SK-N-SH (cell line): Measurements from ENCODE around the gene ATP8A2. TPM values are rescaled to one million over a fixed set of nuclear protein-coding genes. Genes with fewer than 3 reads are reported as not detected.

Experiments
- CTCF ChIA-PET: fragments of 300-600, 350-600 bp; formaldehyde crosslinking; extraction: SDS; loops from one replicate; lab custom pipeline; 2021; lab: Yijun Ruan, JAX
- POLR2A ChIA-PET: fragments of 350-600 bp; sonication (Branson Sonifier 250); formaldehyde crosslinking; extraction: SDS; loops from one replicate; lab custom pipeline; 2020; ENCODE audit warnings: antibody characterized with exemption, inconsistent platforms; lab: Yijun Ruan, JAX
- DNase-seq: peaks from one replicate; pipeline ENCODE4 v3.0.0; 2012
- H2AFZ ChIP-seq: fragments of 200-600 bp; sonication (generic); 2 replicates; pipeline ENCODE4 v1.8.1; 2016; ENCODE audit warnings: antibody characterized with exemption, mild to moderate bottlenecking, low read depth
- H3F3A ChIP-seq: fragments of 200-600 bp; sonication (generic); replicated peaks from 2 replicates; pipeline ENCODE3; 2016; ENCODE audit warnings: antibody characterized with exemption, mild to moderate bottlenecking; ENCODE audit not compliant: insufficient read depth
- H3K27ac ChIP-seq, 2 experiments: fragments of 200-500 bp in 1 of 2; fragments of 200-600 bp in 1 of 2; sonication (Bioruptor generic) in 1 of 2; sonication (generic), shearing (Covaris generic) in 1 of 2; 2 replicates each; pipeline versions ENCODE4 v1.5.1 to v1.6.1; 2014 to 2016; ENCODE audit warnings: low read depth in 2 of 2, inconsistent platforms in 1 of 2, low read length in 1 of 2, mild to moderate bottlenecking in 1 of 2, mixed read lengths in 1 of 2
- H3K27me3 ChIP-seq: fragments of 200-600 bp; sonication (generic), shearing (Covaris generic); 2 replicates; pipeline ENCODE4 v1.6.1; 2016; ENCODE audit warnings: mixed run types; ENCODE audit not compliant: insufficient read depth
- H3K36me3 ChIP-seq, 2 experiments: fragments of 200-500 bp in 1 of 2; fragments of 200-600 bp in 1 of 2; sonication (Bioruptor generic) in 1 of 2; sonication (generic) in 1 of 2; replicated peaks in 1 of 2; 2 replicates each; pipeline versions ENCODE3 to v1.5.1; 2014 to 2016; ENCODE audit warnings: low read length in 1 of 2, mild to moderate bottlenecking in 1 of 2; ENCODE audit not compliant: insufficient read depth in 2 of 2, control insufficient read depth in 1 of 2
- H3K4me1 ChIP-seq, 2 experiments: fragments of 200-500 bp in 1 of 2; fragments of 200-600 bp in 1 of 2; sonication (Bioruptor generic) in 1 of 2; sonication (generic), shearing (Covaris generic) in 1 of 2; 2 replicates each; pipeline versions ENCODE4 v1.5.1 to v1.6.1; 2014 to 2016; ENCODE audit warnings: low read depth in 1 of 2, low read length in 1 of 2, mixed run types in 1 of 2; ENCODE audit not compliant: insufficient read depth in 2 of 2, control insufficient read depth in 1 of 2
- H3K4me2 ChIP-seq: fragments of 200-600 bp; sonication (generic), shearing (Covaris generic); 2 replicates; pipeline ENCODE4 v1.6.1; 2017; ENCODE audit warnings: mixed run types
- H3K4me3 ChIP-seq, 2 experiments: fragments of 200-500 bp in 1 of 2; fragments of 200-600 bp in 1 of 2; sonication (Bioruptor generic) in 1 of 2; sonication (generic), shearing (Covaris generic) in 1 of 2; 2 replicates each; pipeline versions ENCODE4 v1.5.1 to v1.8.1; 2014 to 2016; ENCODE audit warnings: low read depth in 2 of 2, inconsistent platforms in 1 of 2, low read length in 1 of 2, mild to moderate bottlenecking in 1 of 2, mixed read lengths in 1 of 2, moderate library complexity in 1 of 2
- H3K79me2 ChIP-seq: fragments of 200-600 bp; sonication (generic); 2 replicates; pipeline ENCODE4 v1.8.1; 2017; ENCODE audit warnings: mild to moderate bottlenecking; ENCODE audit not compliant: insufficient read depth
- H3K9ac ChIP-seq: fragments of 200-600 bp; sonication (generic); 2 replicates; pipeline ENCODE4 v1.6.1; 2017; ENCODE audit warnings: mixed run types
- H3K9me2 ChIP-seq: fragments of 200-600 bp; sonication (generic); 2 replicates; pipeline ENCODE4 v1.6.1; 2017; ENCODE audit warnings: mixed run types
- H3K9me3 ChIP-seq: fragments of 200-600 bp; sonication (generic); 2 replicates; pipeline ENCODE4 v1.6.1; 2017; ENCODE audit warnings: mixed run types, mild to moderate bottlenecking, moderate library complexity
- H4K20me1 ChIP-seq: fragments of 200-600 bp; sonication (generic); 2 replicates; pipeline ENCODE4 v1.6.1; 2017; ENCODE audit warnings: mild to moderate bottlenecking, mixed run types; ENCODE audit not compliant: insufficient read depth
- CHD2 ChIP-seq: fragments of 150-350 bp; IDR thresholded peaks from 2 replicates; pipeline ENCODE4 v1.6.1; 2018; ENCODE audit warnings: low read length; ENCODE audit not compliant: partially characterized antibody
- EZH2phosphoT487 ChIP-seq: fragments of 200-600 bp; sonication (generic); IDR thresholded peaks from 2 replicates; pipeline ENCODE4 v1.6.1; 2017; ENCODE audit warnings: low read depth, mixed run types, mild to moderate bottlenecking, antibody characterized with exemption, moderate library complexity, borderline replicate concordance
- GABPA ChIP-seq: IDR thresholded peaks from 2 replicates; pipeline ENCODE4 v1.4.0; 2012; ENCODE audit warnings: low read depth, mild to moderate bottlenecking
- MEF2A ChIP-seq: IDR thresholded peaks from 2 replicates; pipeline ENCODE4 v1.4.0; 2012; ENCODE audit warnings: low read depth, borderline replicate concordance
- NFIC ChIP-seq: IDR thresholded peaks from 2 replicates; pipeline ENCODE4 v1.4.0; 2012; ENCODE audit warnings: borderline replicate concordance
- RFX5 ChIP-seq: IDR thresholded peaks from 2 replicates; pipeline ENCODE4 v1.6.1; 2012; ENCODE audit warnings: mild to moderate bottlenecking, improper control_type of control experiment, low read length
- RXRA ChIP-seq: IDR thresholded peaks from 2 replicates; pipeline ENCODE4 v1.4.0; 2012; ENCODE audit warnings: low read depth, mild to moderate bottlenecking, borderline replicate concordance
- SMC3 ChIP-seq: IDR thresholded peaks from 2 replicates; pipeline ENCODE4 v1.6.1; 2012; ENCODE audit warnings: low read depth, low read length, improper control_type of control experiment
- TAF1 ChIP-seq: IDR thresholded peaks from 2 replicates; pipeline ENCODE4 v1.6.1; 2012; ENCODE audit warnings: low read depth, mild to moderate bottlenecking, low read length, moderate library complexity, borderline replicate concordance
- TCF12 ChIP-seq: IDR thresholded peaks from 2 replicates; pipeline ENCODE4 v1.4.0; 2012
- YY1 ChIP-seq: IDR thresholded peaks from 2 replicates; pipeline ENCODE4 v1.4.0; 2012; ENCODE audit warnings: low read depth, mild to moderate bottlenecking
- WGBS: methylation state at CpG from one replicate; pipeline ENCODE4 v1.1.6; 2017; ENCODE audit warnings: low lambda C conversion rate; 5-methylcytosine and 5-hydroxymethylcytosine counted together
- polyA plus RNA-seq, 3 experiments: library from polyadenylated mRNA; depleted of rRNA; stranded (reverse); fragments of >200 nt; gene quantifications; 2 replicates each; pipeline ENCODE4 v1.2.3, GENCODE V29; 2012
- TF ChIP-seq, protein P1 (sequence below): IDR thresholded peaks from 2 replicates; pipeline ENCODE4 v1.4.0; 2012; ENCODE audit warnings: low read depth, borderline replicate concordance
- TF ChIP-seq, protein P2 (sequence below): IDR thresholded peaks from 2 replicates; pipeline ENCODE4 v1.4.0; 2012; ENCODE audit warnings: low read depth, borderline replicate concordance
- TF ChIP-seq, protein P3 (sequence below): fragments of 150-350 bp; IDR thresholded peaks from 2 replicates; pipeline ENCODE4 v1.6.1; 2017; ENCODE audit warnings: antibody characterized with exemption, low read length, low read depth, borderline replicate concordance
- TF ChIP-seq, protein P4 (sequence below): IDR thresholded peaks from 2 replicates; pipeline ENCODE4; 2012

Gene ATP8A2
- polyA plus RNA-seq, 1 of the 3 experiments (the other 2 are of a cell fraction): 0.02 TPM

DNA sequence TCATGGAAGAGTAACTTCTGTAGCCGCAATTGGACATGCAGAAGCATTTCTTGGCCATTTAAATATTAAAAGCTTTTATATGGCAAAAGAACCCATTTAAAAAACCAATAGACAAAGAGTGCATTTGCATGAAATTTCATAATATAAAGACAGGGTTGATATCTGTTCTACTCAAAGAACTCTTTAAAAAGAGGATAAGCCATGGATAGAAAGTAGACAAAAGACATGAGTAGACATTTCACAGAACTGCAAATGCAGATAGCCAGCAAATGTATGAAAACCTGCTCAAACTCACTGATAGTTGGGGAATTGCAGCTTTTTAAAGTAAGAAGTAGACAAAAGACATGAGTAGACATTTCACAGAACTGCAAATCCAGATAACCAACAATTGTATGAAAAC is 462.0 kb downstream of the ATP8A2 start:
- Histone ChIP-seq H3K79me2 (no peaks in the 10 kb centered on the region), H3K9ac (no peak overlapping the region), H3F3A (no peaks in the 10 kb centered on the region), H3K4me2 (no peak overlapping the region), H3K36me3 (no peaks in the 10 kb centered on the region), H3K9me2 (no peaks in the 10 kb centered on the region), H3K4me1 (no peaks in the 10 kb centered on the region), H2AFZ (no peak overlapping the region), H3K27me3 (no peaks in the 10 kb centered on the region), H3K9me3 (no peaks in the 10 kb centered on the region), H3K27ac (no peak overlapping the region), H3K4me3 (no peak overlapping the region), H4K20me1 (no peaks in the 10 kb centered on the region)
- TF ChIP-seq YY1 (no peak), CHD2 (no peak), NFIC (no peak), TAF1 (no peak), RFX5 (no peak), RXRA (no peak), EZH2phosphoT487 (no peak), SMC3 (no peak), GABPA (no peak), TCF12 (no peak), MEF2A (no peak)
- TF ChIP-seq, protein P1, sequence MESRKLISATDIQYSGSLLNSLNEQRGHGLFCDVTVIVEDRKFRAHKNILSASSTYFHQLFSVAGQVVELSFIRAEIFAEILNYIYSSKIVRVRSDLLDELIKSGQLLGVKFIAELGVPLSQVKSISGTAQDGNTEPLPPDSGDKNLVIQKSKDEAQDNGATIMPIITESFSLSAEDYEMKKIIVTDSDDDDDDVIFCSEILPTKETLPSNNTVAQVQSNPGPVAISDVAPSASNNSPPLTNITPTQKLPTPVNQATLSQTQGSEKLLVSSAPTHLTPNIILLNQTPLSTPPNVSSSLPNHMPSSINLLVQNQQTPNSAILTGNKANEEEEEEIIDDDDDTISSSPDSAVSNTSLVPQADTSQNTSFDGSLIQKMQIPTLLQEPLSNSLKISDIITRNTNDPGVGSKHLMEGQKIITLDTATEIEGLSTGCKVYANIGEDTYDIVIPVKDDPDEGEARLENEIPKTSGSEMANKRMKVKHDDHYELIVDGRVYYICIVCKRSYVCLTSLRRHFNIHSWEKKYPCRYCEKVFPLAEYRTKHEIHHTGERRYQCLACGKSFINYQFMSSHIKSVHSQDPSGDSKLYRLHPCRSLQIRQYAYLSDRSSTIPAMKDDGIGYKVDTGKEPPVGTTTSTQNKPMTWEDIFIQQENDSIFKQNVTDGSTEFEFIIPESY: no peak
- TF ChIP-seq, protein P2, sequence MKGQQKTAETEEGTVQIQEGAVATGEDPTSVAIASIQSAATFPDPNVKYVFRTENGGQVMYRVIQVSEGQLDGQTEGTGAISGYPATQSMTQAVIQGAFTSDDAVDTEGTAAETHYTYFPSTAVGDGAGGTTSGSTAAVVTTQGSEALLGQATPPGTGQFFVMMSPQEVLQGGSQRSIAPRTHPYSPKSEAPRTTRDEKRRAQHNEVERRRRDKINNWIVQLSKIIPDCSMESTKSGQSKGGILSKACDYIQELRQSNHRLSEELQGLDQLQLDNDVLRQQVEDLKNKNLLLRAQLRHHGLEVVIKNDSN: no peak
- TF ChIP-seq, protein P3, sequence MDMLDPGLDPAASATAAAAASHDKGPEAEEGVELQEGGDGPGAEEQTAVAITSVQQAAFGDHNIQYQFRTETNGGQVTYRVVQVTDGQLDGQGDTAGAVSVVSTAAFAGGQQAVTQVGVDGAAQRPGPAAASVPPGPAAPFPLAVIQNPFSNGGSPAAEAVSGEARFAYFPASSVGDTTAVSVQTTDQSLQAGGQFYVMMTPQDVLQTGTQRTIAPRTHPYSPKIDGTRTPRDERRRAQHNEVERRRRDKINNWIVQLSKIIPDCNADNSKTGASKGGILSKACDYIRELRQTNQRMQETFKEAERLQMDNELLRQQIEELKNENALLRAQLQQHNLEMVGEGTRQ: no peak
- TF ChIP-seq, protein P4, sequence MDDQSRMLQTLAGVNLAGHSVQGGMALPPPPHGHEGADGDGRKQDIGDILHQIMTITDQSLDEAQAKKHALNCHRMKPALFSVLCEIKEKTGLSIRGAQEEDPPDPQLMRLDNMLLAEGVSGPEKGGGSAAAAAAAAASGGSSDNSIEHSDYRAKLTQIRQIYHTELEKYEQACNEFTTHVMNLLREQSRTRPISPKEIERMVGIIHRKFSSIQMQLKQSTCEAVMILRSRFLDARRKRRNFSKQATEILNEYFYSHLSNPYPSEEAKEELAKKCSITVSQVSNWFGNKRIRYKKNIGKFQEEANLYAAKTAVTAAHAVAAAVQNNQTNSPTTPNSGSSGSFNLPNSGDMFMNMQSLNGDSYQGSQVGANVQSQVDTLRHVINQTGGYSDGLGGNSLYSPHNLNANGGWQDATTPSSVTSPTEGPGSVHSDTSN: no peak
- CTCF ChIA-PET: no interaction called here
- POLR2A ChIA-PET: no interaction called here
- WGBS: 35% methylated on average over 1 of the region's 1 CpG
- DNase-seq: no peak
